NK-92 treated with Interleukin-12 subunit alpha and Interleukin-12 subunit beta, amount 100 ng/mL, for 24 hours (cell line): Measurements from ENCODE around the gene ACAN.

Experiments
- DNase-seq: peaks from one replicate; lab custom pipeline; 2025; lab: John Stamatoyannopoulos, UW

ACAN gene

GRCh38 chr15:88878720-88879184 lies 75.5 kb downstream of the ACAN start:
- DNase-seq = peak; percentile 30

- no peak for DNase-seq
Observed at GRCh38 chr15:88880944-88881740, 77.9 kb downstream of the ACAN start.

GRCh38 chr15:88881775-88882174 lies 78.5 kb downstream of the ACAN start:
- DNase-seq = no peak

- no peak for DNase-seq
Observed at GRCh38 chr15:88882785-88883184, 79.5 kb downstream of the ACAN start.

- DNase-seq = no peak
Observed at GRCh38 chr15:88887068-88887580, 83.9 kb downstream of the ACAN start.

GRCh38 chr15:88888719-88889118 lies 85.5 kb downstream of the ACAN start:
- no peak for DNase-seq

- no peak for DNase-seq
Observed at GRCh38 chr15:88890495-88890894, 87.3 kb downstream of the ACAN start.

- DNase-seq = no peak
Observed at GRCh38 chr15:88891540-88892254, 88.5 kb downstream of the ACAN start.

- no peak for DNase-seq
Observed at GRCh38 chr15:88894348-88894818, 91.1 kb downstream of the ACAN start.

- no peak for DNase-seq
Observed at GRCh38 chr15:88894819-88895767, 91.9 kb downstream of the ACAN start, which contains the start of gene HAPLN3. TSS of gene HAPLN3 (minus strand) at chr15:88895544. CDS start at chr15:88887298, 8,246 bp downstream.

GRCh38 chr15:88896333-88897033 lies 93.2 kb downstream of the ACAN start:
- DNase-seq = no peak

GRCh38 chr15:88897142-88897455 lies 93.9 kb downstream of the ACAN start:
- no peak for DNase-seq

GRCh38 chr15:88897456-88898194 lies 94.4 kb downstream of the ACAN start:
- DNase-seq = no peak

GRCh38 chr15:88898736-88899135 lies 95.5 kb downstream of the ACAN start:
- DNase-seq = no peak

GRCh38 chr15:88899251-88899650 lies 96.0 kb downstream of the ACAN start:
- DNase-seq = no peak

- DNase-seq = no peak
Observed at GRCh38 chr15:88900309-88900981, 97.2 kb downstream of the ACAN start.

- DNase-seq = no peak
Observed at GRCh38 chr15:88900982-88901418, 97.8 kb downstream of the ACAN start.

GRCh38 chr15:88901508-88902220 lies 98.4 kb downstream of the ACAN start:
- no peak for DNase-seq

GRCh38 chr15:88902221-88902835 lies 99.1 kb downstream of the ACAN start:
- DNase-seq = no peak
